Kidney (tissue), 14 donors: ENCODE results near the gene EPHA2. TPM values are rescaled to one million over a fixed set of nuclear protein-coding genes. Genes with fewer than 3 reads are reported as not detected.

Source experiments
- DNase-seq, 5 donors: peaks; one replicate each; pipeline ENCODE4 v3.0.0-alpha.2; 2013 to 2020
- FAIRE-seq: peaks from 2 replicates; lab custom pipeline; 2012; peaks lifted over from hg19 to GRCh38; lab: Jason Lieb, UNC
- H3K27ac ChIP-seq, 2 donors: one replicate each; pipeline ENCODE4 v1.7.0; 2013; ENCODE audit warnings: low read depth in 2 of 2, low read length in 2 of 2, inconsistent platforms in 1 of 2
- H3K27me3 ChIP-seq: one replicate; pipeline ENCODE4 v1.7.1; 2013; ENCODE audit warnings: low read length, inconsistent platforms; ENCODE audit not compliant: control insufficient read depth, insufficient read depth
- H3K36me3 ChIP-seq, 3 donors: one replicate each; pipeline versions ENCODE4 v1.7.0 to v1.7.1; 2013; ENCODE audit warnings: low read length in 3 of 3, control low read depth in 1 of 3, inconsistent platforms in 1 of 3; ENCODE audit not compliant: insufficient read depth in 3 of 3, control insufficient read depth in 2 of 3
- H3K4me1 ChIP-seq, 3 donors: one replicate each; pipeline versions ENCODE4 v1.7.0 to v1.7.1; 2013; ENCODE audit warnings: low read length in 3 of 3, inconsistent platforms in 1 of 3, low read depth in 1 of 3; ENCODE audit not compliant: control insufficient read depth in 2 of 3, insufficient read depth in 2 of 3
- H3K4me3 ChIP-seq, 3 donors: one replicate each; pipeline versions ENCODE4 v1.7.0 to v1.8.1; 2013; ENCODE audit warnings: low read length in 3 of 3, control low read depth in 1 of 3, inconsistent platforms in 1 of 3
- H3K9ac ChIP-seq, 3 donors: one replicate each; pipeline versions ENCODE4 v1.7.0 to v1.7.1; 2013; ENCODE audit warnings: low read length in 3 of 3, control low read depth in 1 of 3, inconsistent platforms in 1 of 3
- H3K9me3 ChIP-seq, 3 donors: one replicate each; pipeline versions ENCODE4 v1.7.0 to v1.7.1; 2013; ENCODE audit warnings: low read length in 3 of 3, control low read depth in 1 of 3, inconsistent platforms in 1 of 3; ENCODE audit not compliant: control insufficient read depth in 2 of 3, insufficient read depth in 1 of 3
- CTCF ChIP-seq: IDR thresholded peaks from 3 replicates; pipeline ENCODE4 v1.5.1; 2012; ENCODE audit warnings: mild to moderate bottlenecking, moderate library complexity, borderline replicate concordance; ENCODE audit not compliant: insufficient read depth; ENCODE audit errors: extremely low read depth
- intact Hi-C: fragments of 100-400 bp; cut with DNase I; formaldehyde crosslinking; loops from one replicate; pipeline ENCODE4 v1.11.1; 2022
- polyA plus RNA-seq: library from polyadenylated mRNA; stranded (reverse); fragments of 350-450 nt; fragmentation: Illumina TruSeq; extraction: RNeasy Lipid Tissue Mini Kit (QIAGEN cat#74804); gene quantifications from one replicate; pipeline ENCODE4 v1.2.3, GENCODE V29; 2014; ENCODE audit warnings: low read depth, low replicate concordance; ENCODE audit not compliant: insufficient read depth
- total RNA-seq: library from RNA; stranded (reverse); fragmentation: NEBNext Ultra II Directional; extraction: Animal tissue kit (Norgen Biotek cat#: 25700); gene quantifications from one replicate; pipeline ENCODE4 v1.2.1, GENCODE V29; 2021
- donor health status: control.
- donor health status: control.
- donor health status: control.
- donor health status: control.
- donor health status: control.
- donor health status: DM: yes; HTN: yes; CAD: no.
- donor health status: Normal renal cell carcinoma (clear cell type).

Gene EPHA2
- total and polyA plus RNA-seq, 2 donors from 2014 or later: 5.5 to 34.2 TPM

- H3K4me3 ChIP-seq: no peak overlapping the region
- no peak overlapping the region for H3K9ac ChIP-seq
- no peaks in the 10 kb centered on the region for H3K27me3 ChIP-seq
- TF ChIP-seq CTCF: no peak
- DNase-seq (peak in 4 of 5 donors; percentile 86 to 94 (median 90)), FAIRE-seq (no peak)
- intact Hi-C loops: no loop called here
- no peaks in the 10 kb centered on the region for H3K36me3 ChIP-seq
- no peaks in the 10 kb centered on the region for H3K9me3 ChIP-seq
- no peaks in the 10 kb centered on the region for H3K4me1 ChIP-seq
- no peak overlapping the region for H3K27ac ChIP-seq
Measured at GRCh38 chr1:16167331-16168143, 11.7 kb upstream of the EPHA2 start.

- H3K36me3 ChIP-seq: no peaks in the 10 kb centered on the region
- H3K27ac ChIP-seq: no peak overlapping the region
- no peaks in the 10 kb centered on the region for H3K4me1 ChIP-seq
- no peak for FAIRE-seq
- no peaks in the 10 kb centered on the region for H3K9me3 ChIP-seq
- no peak for DNase-seq
- H3K9ac ChIP-seq: no peak overlapping the region
- H3K27me3 ChIP-seq: no peaks in the 10 kb centered on the region
- no peak overlapping the region for H3K4me3 ChIP-seq
- intact Hi-C loops: no loop called here
- TF ChIP-seq CTCF: no peak
Measured at GRCh38 chr1:16166117-16166516, 10.2 kb upstream of the EPHA2 start.

GRCh38 chr1:16165548-16165947, 9.7 kb upstream of the EPHA2 start:
- H3K9me3 ChIP-seq: no peaks in the 10 kb centered on the region
- no peak overlapping the region for H3K4me3 ChIP-seq
- H3K36me3 ChIP-seq: no peaks in the 10 kb centered on the region
- FAIRE-seq (no peak), DNase-seq (no peak)
- no peak overlapping the region for H3K27ac ChIP-seq
- H3K9ac ChIP-seq: no peak overlapping the region
- H3K27me3 ChIP-seq: no peaks in the 10 kb centered on the region
- intact Hi-C loops: no loop called here
- no peaks in the 10 kb centered on the region for H3K4me1 ChIP-seq
- TF ChIP-seq CTCF: no peak
